Mucosa of rectum (tissue), 2 donors: ENCODE data around the gene DDX46.
"Not testable (repeated sequence)": the region's sequence is repeated elsewhere in the genome, so short reads cannot be mapped to it uniquely, and the experiment has no call there.

ENCODE experiments used
- H3K27ac ChIP-seq, 2 donors: one replicate each; pipeline ENCODE4 v1.7.0; 2013; ENCODE audit warnings: inconsistent platforms in 2 of 2, low read depth in 2 of 2, low read length in 2 of 2
- H3K27me3 ChIP-seq, 2 donors: one replicate each; pipeline ENCODE4 v1.7.0; 2013; ENCODE audit warnings: low read length in 2 of 2; ENCODE audit not compliant: control insufficient read depth in 2 of 2, insufficient read depth in 2 of 2
- H3K36me3 ChIP-seq, 2 donors: one replicate each; pipeline ENCODE4 v1.7.0; 2013; ENCODE audit warnings: low read length in 2 of 2; ENCODE audit not compliant: control insufficient read depth in 2 of 2, insufficient read depth in 2 of 2
- H3K4me1 ChIP-seq, 2 donors: one replicate each; pipeline ENCODE4 v1.7.0; 2013; ENCODE audit warnings: low read length in 2 of 2, mild to moderate bottlenecking in 1 of 2; ENCODE audit not compliant: control insufficient read depth in 2 of 2, insufficient read depth in 2 of 2
- H3K4me3 ChIP-seq, 2 donors: one replicate each; pipeline ENCODE4 v1.7.0; 2013; ENCODE audit warnings: low read length in 2 of 2
- H3K9ac ChIP-seq, 2 donors: one replicate each; pipeline ENCODE4 v1.7.0; 2013; ENCODE audit warnings: low read length in 2 of 2, low read depth in 1 of 2, mild to moderate bottlenecking in 1 of 2
- H3K9me3 ChIP-seq, 2 donors: one replicate each; pipeline ENCODE4 v1.7.0; 2013; ENCODE audit warnings: low read length in 2 of 2; ENCODE audit not compliant: control insufficient read depth in 2 of 2
- donor health status: healthy.
- donor health status: Normal muscosa, but diverticular disease.

Gene DDX46, protein sequence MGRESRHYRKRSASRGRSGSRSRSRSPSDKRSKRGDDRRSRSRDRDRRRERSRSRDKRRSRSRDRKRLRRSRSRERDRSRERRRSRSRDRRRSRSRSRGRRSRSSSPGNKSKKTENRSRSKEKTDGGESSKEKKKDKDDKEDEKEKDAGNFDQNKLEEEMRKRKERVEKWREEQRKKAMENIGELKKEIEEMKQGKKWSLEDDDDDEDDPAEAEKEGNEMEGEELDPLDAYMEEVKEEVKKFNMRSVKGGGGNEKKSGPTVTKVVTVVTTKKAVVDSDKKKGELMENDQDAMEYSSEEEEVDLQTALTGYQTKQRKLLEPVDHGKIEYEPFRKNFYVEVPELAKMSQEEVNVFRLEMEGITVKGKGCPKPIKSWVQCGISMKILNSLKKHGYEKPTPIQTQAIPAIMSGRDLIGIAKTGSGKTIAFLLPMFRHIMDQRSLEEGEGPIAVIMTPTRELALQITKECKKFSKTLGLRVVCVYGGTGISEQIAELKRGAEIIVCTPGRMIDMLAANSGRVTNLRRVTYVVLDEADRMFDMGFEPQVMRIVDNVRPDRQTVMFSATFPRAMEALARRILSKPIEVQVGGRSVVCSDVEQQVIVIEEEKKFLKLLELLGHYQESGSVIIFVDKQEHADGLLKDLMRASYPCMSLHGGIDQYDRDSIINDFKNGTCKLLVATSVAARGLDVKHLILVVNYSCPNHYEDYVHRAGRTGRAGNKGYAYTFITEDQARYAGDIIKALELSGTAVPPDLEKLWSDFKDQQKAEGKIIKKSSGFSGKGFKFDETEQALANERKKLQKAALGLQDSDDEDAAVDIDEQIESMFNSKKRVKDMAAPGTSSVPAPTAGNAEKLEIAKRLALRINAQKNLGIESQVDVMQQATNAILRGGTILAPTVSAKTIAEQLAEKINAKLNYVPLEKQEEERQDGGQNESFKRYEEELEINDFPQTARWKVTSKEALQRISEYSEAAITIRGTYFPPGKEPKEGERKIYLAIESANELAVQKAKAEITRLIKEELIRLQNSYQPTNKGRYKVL

DNA sequence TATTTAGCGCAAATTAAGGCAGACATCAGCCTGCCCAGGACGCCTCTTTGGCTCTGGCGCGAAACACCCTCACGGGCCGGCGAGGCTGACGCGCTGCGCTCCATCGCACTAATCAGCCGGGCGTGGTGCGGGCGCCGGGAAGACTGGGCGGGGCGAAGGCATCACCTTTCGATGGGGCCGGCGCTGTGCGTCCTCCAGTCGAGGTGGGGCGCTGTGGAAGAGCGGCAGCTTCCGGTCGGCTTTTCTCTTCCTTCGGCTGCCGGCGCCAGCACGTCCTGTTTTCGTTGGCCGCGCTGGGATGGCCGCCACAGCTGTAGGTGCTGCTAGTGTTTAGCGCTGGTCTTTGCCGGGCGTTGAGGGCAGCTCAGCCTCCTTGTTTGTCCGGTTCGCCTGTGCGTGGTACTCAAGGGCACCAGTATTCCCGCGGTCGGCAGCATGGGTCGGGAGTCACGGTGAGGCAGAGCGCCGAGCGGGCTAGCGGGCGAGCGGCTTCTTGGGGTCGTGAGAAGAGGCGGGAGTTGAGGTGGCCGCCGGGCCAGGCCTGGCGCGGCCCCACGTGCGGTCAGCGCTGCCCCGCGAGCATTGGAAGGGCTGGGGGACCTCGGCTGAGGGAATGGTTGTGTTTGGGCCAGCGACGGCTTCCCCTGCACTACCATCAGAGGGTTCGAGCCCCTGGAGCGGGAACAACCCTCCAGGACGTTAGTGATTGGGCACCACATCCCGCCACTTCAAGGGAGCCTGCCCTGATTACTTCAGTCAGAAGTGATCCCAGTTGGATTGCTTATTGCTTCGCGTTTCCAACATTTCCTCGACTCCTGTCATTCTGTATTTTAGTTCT, at the start of gene DDX46:
Gene DDX46 (plus strand): TSS at position 276 of the 838 bp plus-strand sequence. CDS start 160 bp downstream, at position 436.
- Histone ChIP-seq H3K27ac (peak within 1 kb of the TSS; percentile 30 to 65), H3K36me3 (peaks cover under 1% of the 10 kb centered on the region in 2 donors), H3K4me3 (peak within 1 kb of the TSS; percentile 89 to 98)

DNA sequence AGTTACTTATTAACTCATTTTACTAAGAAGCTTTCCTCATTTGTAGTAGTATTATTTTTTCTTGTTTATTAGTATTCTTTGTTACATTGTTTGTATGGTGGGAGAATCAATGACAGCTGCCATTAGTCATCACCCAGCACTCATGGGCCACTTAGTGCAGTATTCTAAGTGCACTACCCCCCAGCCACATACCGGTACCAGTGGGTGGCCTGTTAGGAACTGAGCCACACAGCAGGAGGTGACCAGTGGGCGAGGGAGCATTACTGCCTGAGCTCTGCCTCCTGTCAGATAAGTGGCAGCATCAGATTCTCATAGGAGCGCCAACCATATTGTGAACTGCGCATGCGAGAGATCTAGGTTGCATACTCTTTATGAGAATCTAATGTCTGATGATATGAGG, 44.5 kb upstream of the DDX46 start:
- Histone ChIP-seq H3K36me3 (peaks cover 29 to 30% of the 10 kb centered on the region in 2 donors), H3K4me1 (no peaks in the 10 kb centered on the region), H3K27ac (no peak overlapping the region), H3K9ac (no peak overlapping the region), H3K27me3 (no peaks in the 10 kb centered on the region), H3K9me3 (no peaks in the 10 kb centered on the region), H3K4me3 (no peak overlapping the region)

More for the DNA sequence above, at the start of gene DDX46:
- peaks cover 7 to 9% of the 10 kb centered on the region in 2 donors for H3K4me1 ChIP-seq
- H3K9ac ChIP-seq = peak within 1 kb of the TSS; percentile 77 to 89
- no peaks in the 10 kb centered on the region for H3K27me3 ChIP-seq
- H3K9me3 ChIP-seq = no peaks in the 10 kb centered on the region

DNA sequence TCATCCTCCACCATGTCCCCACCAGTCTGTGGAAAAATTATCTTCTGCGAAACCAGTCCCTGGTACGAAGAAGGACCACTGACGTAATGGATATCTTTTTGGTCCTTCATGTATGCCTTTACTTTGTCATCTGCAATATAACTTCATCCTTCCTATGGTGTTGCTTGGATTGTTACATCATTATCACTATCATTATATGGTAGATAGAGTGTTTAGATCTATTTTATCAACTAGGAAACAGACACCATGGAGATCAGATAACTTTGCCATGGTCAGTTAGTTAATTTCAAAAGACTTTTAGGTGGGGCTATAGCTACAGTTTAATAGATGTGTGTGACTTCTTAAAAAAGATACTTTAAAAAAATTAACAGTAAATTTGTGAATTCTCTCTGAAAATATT, 44.0 kb upstream of the DDX46 start:
- no peaks in the 10 kb centered on the region for H3K4me1 ChIP-seq
- H3K4me3 ChIP-seq = no peak overlapping the region
- no peak overlapping the region for H3K27ac ChIP-seq
- H3K9me3 ChIP-seq = no peaks in the 10 kb centered on the region
- peaks cover 33 to 34% of the 10 kb centered on the region in 2 donors for H3K36me3 ChIP-seq
- no peak overlapping the region for H3K9ac ChIP-seq
- no peaks in the 10 kb centered on the region for H3K27me3 ChIP-seq

DNA sequence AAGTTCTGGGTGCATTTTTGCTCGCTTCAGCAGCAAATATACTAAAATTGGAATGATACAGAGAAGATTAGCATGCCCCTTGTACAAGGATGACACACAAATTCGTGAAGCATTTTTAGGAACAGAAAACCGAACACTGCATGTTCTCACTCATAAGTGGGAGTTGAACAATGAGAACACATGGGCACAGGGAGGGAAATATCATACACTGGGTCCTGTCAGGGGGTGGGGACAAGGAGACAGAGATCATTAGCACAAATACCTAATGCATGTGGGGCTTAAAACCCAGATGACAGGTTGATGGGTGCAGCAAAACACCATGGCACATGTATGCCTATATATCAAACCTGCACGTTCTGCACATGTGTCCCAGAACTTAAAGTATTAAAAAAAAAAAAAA, 43.1 kb upstream of the DDX46 start:
- H3K9me3 ChIP-seq, H3K9ac ChIP-seq, H3K4me1 ChIP-seq, H3K27me3 ChIP-seq, H3K27ac ChIP-seq, H3K4me3 ChIP-seq: not testable (repeated sequence)
- H3K36me3 ChIP-seq = peaks cover 30 to 33% of the 10 kb centered on the region in 2 donors

DNA sequence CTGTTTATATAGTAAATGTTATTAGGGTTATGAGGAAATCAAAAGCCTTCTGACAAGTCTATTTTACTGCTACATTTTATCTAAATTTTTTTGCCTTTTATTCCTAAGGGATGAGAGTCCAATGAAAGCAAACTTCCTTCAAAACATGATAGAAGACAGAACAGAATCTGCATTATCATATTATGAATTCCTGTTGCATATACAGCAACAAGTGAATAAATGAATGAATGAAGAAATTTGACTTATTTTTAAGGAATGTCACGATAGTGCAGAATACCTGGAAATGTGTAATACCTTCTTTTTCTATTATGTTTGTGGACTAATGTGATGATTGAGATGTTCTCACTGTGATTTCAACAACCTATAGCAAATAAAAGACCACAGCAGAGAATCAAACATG, 33.7 kb upstream of the DDX46 start:
- H3K36me3 ChIP-seq = peaks cover 16 to 34% of the 10 kb centered on the region in 2 donors
- H3K9me3 ChIP-seq = no peaks in the 10 kb centered on the region
- H3K27me3 ChIP-seq = no peaks in the 10 kb centered on the region
- H3K9ac ChIP-seq = no peak overlapping the region
- no peak overlapping the region for H3K4me3 ChIP-seq
- no peak overlapping the region for H3K27ac ChIP-seq
- no peaks in the 10 kb centered on the region for H3K4me1 ChIP-seq

DNA sequence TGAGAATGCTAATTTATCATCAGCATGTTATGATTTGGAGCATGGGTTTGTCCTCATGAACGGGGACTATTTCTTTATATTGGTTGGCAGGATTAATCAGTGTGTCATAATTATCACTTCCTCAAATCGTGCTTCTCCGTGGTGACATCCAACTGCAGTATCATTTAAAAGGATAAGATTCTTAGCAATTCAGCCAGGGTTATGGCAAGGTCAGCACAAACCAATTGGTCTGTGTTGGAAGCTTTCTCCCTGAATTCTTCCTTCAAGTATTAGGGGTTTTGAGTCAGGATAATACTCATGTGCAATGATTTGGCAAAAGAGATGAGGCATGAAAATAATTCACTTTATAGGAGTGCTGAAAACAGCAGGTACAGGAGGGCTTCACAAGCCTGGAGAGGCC, 25.8 kb upstream of the DDX46 start:
- Histone ChIP-seq H3K4me3 (no peak overlapping the region), H3K9ac (no peak overlapping the region), H3K36me3 (no peaks in the 10 kb centered on the region), H3K9me3 (no peaks in the 10 kb centered on the region), H3K4me1 (no peaks in the 10 kb centered on the region), H3K27ac (no peak overlapping the region), H3K27me3 (no peaks in the 10 kb centered on the region)

DNA sequence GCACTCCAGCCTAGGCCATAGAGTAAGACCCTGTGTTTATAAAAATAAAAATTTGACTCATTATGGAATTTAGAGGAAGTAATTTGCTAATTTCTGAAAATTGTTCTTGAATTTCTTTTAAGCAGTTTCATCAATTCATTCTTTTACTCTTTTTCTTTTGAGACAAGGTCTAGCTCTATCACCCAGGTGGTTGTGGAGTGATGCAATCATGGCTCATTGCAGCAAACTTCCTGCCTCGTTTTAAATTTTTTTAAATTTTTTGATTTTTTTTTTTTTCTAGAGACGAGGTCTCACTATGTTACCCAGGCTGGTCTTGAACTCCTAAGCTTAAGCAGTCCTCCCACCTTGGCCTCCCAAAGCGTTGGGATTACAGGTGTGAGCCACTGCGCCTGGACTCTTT, 23.3 kb upstream of the DDX46 start:
- Histone ChIP-seq H3K9me3 (no peaks in the 10 kb centered on the region), H3K36me3 (no peaks in the 10 kb centered on the region), H3K27me3 (no peaks in the 10 kb centered on the region), H3K27ac (no peak overlapping the region), H3K4me1 (peaks cover 9 to 12% of the 10 kb centered on the region in 2 donors), H3K4me3 (no peak overlapping the region), H3K9ac (no peak overlapping the region)

DNA sequence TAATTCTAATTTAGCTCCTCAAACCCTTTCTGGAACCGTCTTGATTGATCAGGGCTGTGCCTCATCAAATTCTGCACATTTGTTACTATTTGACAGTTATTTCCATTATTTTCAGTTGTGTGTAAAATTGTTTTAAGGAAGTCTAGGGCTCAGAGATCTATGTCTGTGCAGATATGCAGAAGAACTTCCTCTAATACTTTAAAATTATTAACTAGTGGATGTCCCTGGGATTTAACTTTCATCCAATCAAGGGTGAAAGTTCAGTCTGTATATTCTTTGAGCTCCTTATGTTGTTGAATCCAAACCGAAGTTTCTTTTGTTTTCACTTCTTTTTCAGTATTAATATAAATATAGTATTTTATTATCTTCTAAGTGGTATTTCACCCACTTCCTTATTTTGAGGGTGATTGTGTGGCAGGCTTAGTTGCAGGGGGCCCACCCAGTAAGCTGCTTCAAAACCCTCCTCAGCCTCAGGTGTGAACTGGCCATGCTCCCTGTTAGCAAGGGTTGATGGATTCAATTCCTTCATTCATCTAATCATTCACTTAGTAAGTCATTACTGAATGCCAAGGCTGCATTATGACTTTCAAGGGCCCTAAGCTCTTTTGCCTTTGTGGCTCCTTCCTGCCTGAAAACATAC, 22.3 kb upstream of the DDX46 start:
- no peaks in the 10 kb centered on the region for H3K9me3 ChIP-seq
- no peak overlapping the region for H3K27ac ChIP-seq
- H3K9ac ChIP-seq = no peak overlapping the region
- H3K27me3 ChIP-seq = no peaks in the 10 kb centered on the region
- no peaks in the 10 kb centered on the region for H3K36me3 ChIP-seq
- peaks cover 9 to 12% of the 10 kb centered on the region in 2 donors for H3K4me1 ChIP-seq
- no peak overlapping the region for H3K4me3 ChIP-seq
